Heart left ventricle (tissue), 16 donors: ENCODE results near the gene IRX2. TPM values are rescaled to one million over a fixed set of nuclear protein-coding genes. Genes with fewer than 3 reads are reported as not detected.

Experiments
- ATAC-seq, 4 donors: fragments of 200-7000 bp; cut with Tn5 transposase; one replicate each; pipeline ENCODE4 v1.9.1; 2020 to 2022; ENCODE audit warnings: moderate library complexity in 4 of 4, mild to moderate bottlenecking in 3 of 4, moderate number of reproducible peaks in 1 of 4
- DNase-seq, 5 donors: peaks; one replicate each; pipeline ENCODE4 v3.0.0-alpha.2; 2020
- H3K27ac ChIP-seq, 12 donors: fragments of 200-600 bp; sonication (generic) in 4 of 12; one replicate each; pipeline versions ENCODE4 v1.5.0 to v1.8.0; 2016 to 2022; ENCODE audit warnings: mild to moderate bottlenecking in 2 of 12
- H3K27me3 ChIP-seq, 9 donors: fragments of 200-600 bp; sonication (generic) in 2 of 9; one replicate each; pipeline versions ENCODE4 v1.5.1 to v1.8.0; 2016 to 2022; ENCODE audit warnings: mild to moderate bottlenecking in 3 of 9
- H3K36me3 ChIP-seq, 9 donors: fragments of 200-600 bp; sonication (generic) in 2 of 9; one replicate each; pipeline versions ENCODE4 v1.5.0 to v1.8.0; 2018 to 2022; ENCODE audit warnings: mild to moderate bottlenecking in 2 of 9
- H3K4me1 ChIP-seq, 12 donors: fragments of 200-600 bp; sonication (generic) in 4 of 12; one replicate each; pipeline versions ENCODE4 v1.5.0 to v1.8.0; 2016 to 2022; ENCODE audit warnings: mild to moderate bottlenecking in 3 of 12
- H3K4me3 ChIP-seq, 12 donors: fragments of 200-600 bp; sonication (generic) in 4 of 12; one replicate each; pipeline versions ENCODE4 v1.5.0 to v1.8.0; 2017 to 2022; ENCODE audit warnings: mild to moderate bottlenecking in 9 of 12, moderate library complexity in 4 of 12
- H3K9me3 ChIP-seq, 12 donors: fragments of 200-600 bp; sonication (generic) in 4 of 12; one replicate each; pipeline versions ENCODE4 v1.5.0 to v1.8.0; 2016 to 2022; ENCODE audit warnings: mild to moderate bottlenecking in 1 of 12
- CTCF ChIP-seq, 12 donors: fragments of 200-600 bp; sonication (generic) in 4 of 12; IDR thresholded peaks; one replicate each; pipeline versions ENCODE4 v1.5.0 to v1.8.0; 2018 to 2022; ENCODE audit warnings: antibody characterized with exemption in 12 of 12, mild to moderate bottlenecking in 5 of 12
- POLR2A ChIP-seq, 2 donors: fragments of 450-650 bp; IDR thresholded peaks; one replicate each; pipeline ENCODE4 v1.6.1; 2017; ENCODE audit warnings: antibody characterized with exemption in 2 of 2, mild to moderate bottlenecking in 2 of 2, moderate library complexity in 2 of 2
- WGBS, 4 donors: extraction: QIAGEN DNeasy Blood & Tissue Kit in 2 of 4; methylation state at CpG; one replicate each; pipeline versions ENCODE4 v1.1.5 to v1.1.7; 2013 to 2018; 5-methylcytosine and 5-hydroxymethylcytosine counted together
- intact Hi-C, 10 donors: fragments of 100-400 bp; cut with DNase I; formaldehyde crosslinking; loops; one replicate each; pipeline versions ENCODE4 v1.11.1 to v1.14.2; 2022
- polyA plus RNA-seq, 2 donors: library from polyadenylated mRNA; stranded (reverse); fragments of 200-250 nt; gene quantifications; one replicate each; pipeline ENCODE4 v1.2.3, GENCODE V29; 2013
- total RNA-seq, 9 donors: library from RNA; depleted of rRNA in 2 of 9; stranded (reverse); fragments of >200 nt in 2 of 9; fragmentation: NEBNext Ultra II Directional in 3 of 9; extraction: Animal tissue kit (Norgen Biotek cat#: 25700) in 3 of 9; gene quantifications; one replicate each; pipeline versions ENCODE4 v1.1.0 to v1.2.4, GENCODE V29; 2016 to 2023
- donor health status: ischemic (EF 13 %, LVEDD 7.1; RV severe dilation, severe dysfunction).
- donor health status: healthy with polysubstance abuse.
- donor health status: DM: no; HTN: yes; CAD: no.
- donor health status: DM: no; HTN: no; CAD: no.
- donor health status: ischemic (EF 25% LVEDD 6.9; RV normal size, moderate dysfunction).
- donor health status: ischemic (EF 25% LVEDD 5.7; RV mildly dilated, moderate dysfunction).
- donor health status: healthy.
- donor health status: DM: yes; HTN: yes; CAD: no.
- donor health status: ischemic (EF 35%, LVEDD 5.7; RV mildly dilated, moderate dysfunction).
- donor health status: nonischemic (EF 11% LVEDD 7.7; RV severe dilation, severe dysfunction).
- donor health status: DM: yes; HTN: yes; CAD: no.
- donor health status: PGD.
- donor health status: ischemic (EF 29% LVEDD 5.4; RV normal size, mild dysfunction).
- donor health status: nonischemic (EF 23%, LVEDD 6.1; RV moderate dilation, normal function).

Gene IRX2
- total and polyA plus RNA-seq, 11 donors: 0.17 to 3.7 (median 0.86) TPM

DNA sequence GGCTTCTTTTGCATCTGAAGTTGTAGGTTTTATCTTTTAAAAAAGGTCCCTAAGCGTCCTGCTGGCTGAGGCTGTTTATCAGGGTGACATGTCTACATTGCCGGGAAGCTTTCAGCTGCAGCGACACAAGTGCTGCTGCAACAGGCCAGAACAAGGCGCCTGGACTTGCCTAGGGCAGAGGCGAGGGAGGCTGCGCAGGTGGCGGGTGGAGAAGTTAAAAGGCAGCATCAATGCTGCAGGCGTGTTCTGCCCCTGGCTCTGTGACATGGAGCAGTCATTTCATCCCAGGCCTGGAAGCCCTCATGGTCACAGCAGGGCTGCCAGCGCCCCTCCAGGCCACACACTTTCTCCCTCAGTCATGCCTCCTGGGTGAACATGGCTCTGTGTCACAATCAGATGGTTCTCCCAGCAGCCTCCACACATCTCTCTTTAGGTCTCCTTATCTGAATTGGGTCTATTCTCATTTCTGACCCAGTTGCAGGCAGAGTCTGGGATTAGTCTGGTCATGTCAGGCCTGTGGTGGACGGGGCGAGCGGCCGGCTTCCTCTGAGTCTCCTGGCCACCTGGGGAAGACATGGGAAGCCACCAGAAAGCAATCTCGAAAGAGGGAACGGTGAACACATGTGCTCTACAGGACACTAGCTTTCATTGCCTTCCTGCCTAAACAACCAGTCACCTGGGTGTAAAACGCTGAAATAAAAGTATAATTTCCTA, 41.3 kb downstream of the IRX2 start:
- no peak for DNase-seq
- H3K27me3 ChIP-seq: peaks cover 0 to 24% (median 0%) of the 10 kb centered on the region in 9 donors
- no peak for TF ChIP-seq POLR2A (IDR thresholded peaks at IDR 0.05)
- TF ChIP-seq CTCF (IDR thresholded peaks at IDR 0.05): no peak
- 82 to 87% (median 83%) methylated on average over 16 of the region's 16 CpGs for WGBS, 4 donors
- H3K36me3 ChIP-seq: no peaks in the 10 kb centered on the region
- no peak for ATAC-seq
- H3K9me3 ChIP-seq: no peaks in the 10 kb centered on the region
- no peak overlapping the region for H3K4me3 ChIP-seq
- intact Hi-C loops: loop anchor here in 1 of 10 donors (5.0 kb wide), 1 partner anchor 1557 kb away; no protein-coding TSS in a partner anchor
- H3K27ac ChIP-seq: no peak overlapping the region
- H3K4me1 ChIP-seq: no peaks in the 10 kb centered on the region

DNA sequence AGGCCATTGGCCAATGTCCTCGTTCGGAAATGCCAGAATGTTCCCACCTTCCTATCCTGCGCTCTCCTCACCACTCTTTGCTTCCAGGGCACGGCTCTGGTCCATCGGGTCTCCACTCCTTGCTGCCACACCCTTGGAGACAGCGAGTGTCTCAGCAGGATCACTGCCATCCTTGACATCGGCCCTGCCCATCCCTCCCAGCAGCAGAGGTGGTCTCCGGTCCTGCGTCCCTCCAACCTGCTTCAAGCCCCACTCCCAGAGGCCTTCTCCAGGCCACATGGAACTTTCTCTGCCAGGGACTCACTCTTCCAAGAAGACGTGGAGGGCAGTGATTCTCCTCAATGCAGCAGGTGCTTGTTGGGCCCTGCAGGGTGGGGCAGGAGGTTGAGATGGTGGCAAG, 42.7 kb downstream of the IRX2 start:
- WGBS, 4 donors: 77 to 86% (median 84%) methylated on average over 10 of the region's 10 CpGs
- Histone ChIP-seq H3K36me3 (no peaks in the 10 kb centered on the region), H3K4me3 (no peak overlapping the region), H3K9me3 (no peaks in the 10 kb centered on the region), H3K4me1 (no peaks in the 10 kb centered on the region), H3K27me3 (peaks cover 0 to 14% (median 0%) of the 10 kb centered on the region in 9 donors), H3K27ac (no peak overlapping the region)
- no peak for ATAC-seq
- intact Hi-C loops: no loop called here
- no peak for DNase-seq
- TF ChIP-seq CTCF (IDR thresholded peaks at IDR 0.05) (no peak), POLR2A (IDR thresholded peaks at IDR 0.05) (no peak)

- DNase-seq: no peak
- Histone ChIP-seq H3K4me1 (no peaks in the 10 kb centered on the region), H3K27me3 (peaks cover 0 to 14% (median 0%) of the 10 kb centered on the region in 9 donors), H3K4me3 (no peak overlapping the region), H3K36me3 (no peaks in the 10 kb centered on the region), H3K27ac (no peak overlapping the region), H3K9me3 (no peaks in the 10 kb centered on the region)
- no peak for TF ChIP-seq CTCF (IDR thresholded peaks at IDR 0.05)
- TF ChIP-seq POLR2A (IDR thresholded peaks at IDR 0.05): no peak
- ATAC-seq: no peak
- 87 to 96% (median 91%) methylated on average over 15 of the region's 15 CpGs for WGBS, 4 donors
- intact Hi-C loops: no loop called here
These were observed 43.3 kb downstream of the IRX2 start for GRCh38 chr5:2708132-2708531.

- Histone ChIP-seq H3K36me3 (no peaks in the 10 kb centered on the region), H3K27me3 (peaks cover 0 to 15% (median 0%) of the 10 kb centered on the region in 9 donors), H3K4me3 (no peak overlapping the region), H3K4me1 (no peaks in the 10 kb centered on the region), H3K9me3 (no peaks in the 10 kb centered on the region), H3K27ac (no peak overlapping the region)
- DNase-seq (no peak), ATAC-seq (no peak)
- 73 to 80% (median 77%) methylated on average over 10 of the region's 10 CpGs for WGBS, 4 donors
- intact Hi-C loops: no loop called here
- TF ChIP-seq CTCF (IDR thresholded peaks at IDR 0.05) (no peak), POLR2A (IDR thresholded peaks at IDR 0.05) (no peak)
These were observed 45.6 kb downstream of the IRX2 start for GRCh38 chr5:2705861-2706260.
